HG02884 (cell line): Measurements from ENCODE around the gene MRFAP1L1.

ENCODE experiments used
- ATAC-seq: cut with Tn5 transposase; IDR thresholded peaks from one replicate; pipeline ENCODE4 v1.9.1; 2021; ENCODE audit warnings: mild to moderate bottlenecking, moderate library complexity; ENCODE audit not compliant: unreplicated experiment

MRFAP1L1 gene

DNA sequence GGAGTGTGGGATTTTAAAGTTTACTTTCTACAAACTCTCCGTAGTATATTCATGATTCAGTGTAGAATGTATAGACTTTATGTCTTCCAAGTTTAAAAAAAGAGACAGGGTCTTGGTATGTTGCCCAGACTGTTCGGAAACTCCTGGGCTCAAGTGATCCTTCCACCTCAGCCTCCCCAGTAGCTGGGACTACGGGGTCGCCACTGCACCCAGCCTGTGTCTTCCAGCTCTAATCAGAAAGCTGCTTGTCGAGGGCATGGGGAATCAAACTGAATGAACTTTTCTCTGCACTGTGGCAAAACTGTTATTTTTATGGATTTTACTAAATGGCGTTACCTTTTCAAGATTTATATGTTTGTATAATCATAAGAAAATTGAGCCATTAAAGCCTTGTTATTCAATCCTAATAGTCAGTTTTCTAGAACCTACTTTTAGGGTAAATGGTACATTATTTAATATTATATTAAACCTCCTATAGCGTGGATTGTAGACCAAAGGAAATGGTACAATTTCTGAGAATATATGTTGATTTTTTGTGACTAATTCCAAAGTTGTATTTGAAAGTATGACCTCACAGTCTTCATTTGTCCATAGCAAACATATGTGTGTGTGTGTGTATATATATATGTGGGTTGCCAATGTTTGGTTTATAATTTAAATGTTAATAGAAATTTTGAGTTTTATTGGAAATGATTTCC is 7.4 kb upstream of the MRFAP1L1 start:
- no peak for ATAC-seq

DNA sequence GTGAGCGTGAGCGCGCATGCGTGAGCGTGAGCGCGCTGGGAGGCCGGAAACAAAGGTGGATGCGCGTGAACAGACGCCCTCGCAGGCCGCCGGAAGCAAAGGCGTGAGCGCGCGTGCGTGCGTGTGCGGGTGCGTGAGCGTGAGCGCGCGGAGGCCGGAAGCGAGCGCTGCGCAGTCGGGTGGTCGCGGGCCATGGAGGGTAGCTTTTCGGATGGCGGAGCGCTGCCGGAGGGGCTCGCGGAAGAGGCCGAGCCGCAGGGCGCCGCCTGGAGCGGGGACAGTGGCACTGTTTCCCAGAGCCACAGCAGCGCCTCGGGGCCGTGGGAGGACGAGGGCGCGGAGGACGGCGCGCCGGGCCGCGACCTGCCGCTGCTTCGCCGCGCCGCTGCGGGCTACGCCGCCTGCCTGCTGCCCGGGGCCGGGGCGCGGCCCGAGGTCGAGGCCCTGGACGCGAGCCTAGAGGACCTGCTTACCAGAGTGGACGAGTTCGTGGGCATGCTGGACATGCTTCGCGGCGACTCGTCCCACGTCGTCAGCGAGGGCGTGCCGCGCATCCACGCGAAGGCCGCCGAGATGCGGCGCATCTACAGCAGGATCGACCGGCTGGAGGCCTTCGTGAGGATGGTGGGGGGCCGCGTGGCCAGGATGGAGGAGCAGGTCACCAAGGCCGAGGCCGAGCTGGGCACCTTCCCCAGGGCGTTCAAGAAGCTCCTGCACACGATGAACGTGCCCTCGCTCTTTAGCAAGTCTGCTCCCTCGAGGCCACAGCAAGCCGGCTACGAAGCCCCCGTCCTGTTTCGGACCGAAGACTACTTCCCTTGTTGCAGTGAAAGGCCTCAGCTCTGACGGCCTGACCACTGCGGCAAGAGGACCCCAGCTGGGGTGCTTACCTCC is 6.6 kb upstream of the MRFAP1L1 start, which contains the start of gene BLOC1S4:
BLOC1S4 (plus strand) TSS at position 157 of the 894 bp plus-strand sequence; CDS start at position 193, 36 bp downstream.
- ATAC-seq = peak; percentile 73

DNA sequence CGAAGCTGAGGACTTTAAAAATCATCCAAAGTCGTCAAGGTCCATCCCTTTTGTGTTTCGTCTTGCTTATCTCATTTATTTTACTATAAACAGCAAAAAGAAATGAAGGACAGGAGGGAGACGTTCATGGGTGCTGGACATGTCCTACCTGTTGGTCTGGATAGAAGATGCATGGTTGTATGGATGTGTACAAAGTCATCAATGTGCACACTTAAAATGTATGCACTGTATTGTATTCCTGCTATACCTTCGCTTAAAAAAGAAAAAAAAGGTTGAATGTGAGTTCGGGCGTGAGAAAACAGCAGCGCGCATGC is 6.0 kb upstream of the MRFAP1L1 start:
- ATAC-seq = no peak

DNA sequence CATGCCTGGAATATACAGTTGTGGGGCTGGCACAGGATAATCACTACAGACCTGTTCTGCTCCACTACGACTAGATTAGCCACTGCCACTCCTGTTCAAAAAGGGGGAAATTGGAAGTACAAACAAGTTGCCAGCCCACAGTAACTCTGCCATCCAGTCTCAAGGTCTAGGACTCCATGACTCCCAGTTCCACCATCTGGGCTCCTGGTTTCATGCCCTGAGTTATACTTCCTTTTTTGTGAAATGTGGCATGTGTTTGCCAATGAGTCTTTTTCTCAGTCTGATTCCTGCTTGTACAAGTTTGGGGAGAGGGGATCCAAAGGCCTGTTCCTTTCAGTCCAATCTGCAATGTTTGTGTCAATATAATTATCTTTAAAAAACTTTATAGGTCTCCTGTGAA is 5.3 kb upstream of the MRFAP1L1 start:
- no peak for ATAC-seq

DNA sequence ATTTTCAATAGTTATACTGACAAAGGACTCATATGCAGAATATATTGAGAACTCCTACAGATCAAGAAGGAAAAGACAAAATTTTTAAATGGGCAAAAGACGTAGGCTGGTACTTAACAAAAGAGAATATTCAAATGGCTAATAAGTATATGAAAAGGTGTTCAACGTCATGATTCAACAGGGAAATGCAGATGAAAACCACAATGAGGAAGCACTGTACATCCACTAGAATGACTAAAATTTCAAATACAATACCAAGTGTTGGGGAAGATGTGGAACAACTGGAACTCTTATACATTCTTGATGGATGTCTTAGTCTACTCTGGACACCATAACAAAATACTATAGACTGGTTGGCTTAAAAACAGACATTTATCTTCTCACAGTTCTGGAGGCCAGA is 1.3 kb upstream of the MRFAP1L1 start:
- no peak for ATAC-seq

DNA sequence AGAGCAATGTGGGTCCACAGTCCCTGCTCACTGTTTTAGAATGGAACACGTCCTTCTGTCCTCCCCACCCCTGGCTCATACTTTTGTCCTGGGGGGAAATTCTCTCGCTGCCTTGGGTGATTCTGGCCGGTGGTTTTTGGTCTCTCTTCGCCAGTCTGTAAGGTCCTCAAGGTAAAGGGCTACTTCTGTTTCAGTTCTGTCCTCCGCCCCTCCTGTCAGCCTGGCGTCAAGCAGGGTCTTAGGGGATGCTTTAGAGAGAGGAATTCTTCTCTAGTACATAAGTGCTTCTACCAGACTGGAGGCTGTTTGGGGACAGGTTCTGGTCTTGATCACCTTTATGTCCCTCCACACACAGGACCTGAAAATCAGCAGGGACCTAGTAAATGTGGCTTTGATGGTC is 617 bp upstream of the MRFAP1L1 start:
- no peak for ATAC-seq

DNA sequence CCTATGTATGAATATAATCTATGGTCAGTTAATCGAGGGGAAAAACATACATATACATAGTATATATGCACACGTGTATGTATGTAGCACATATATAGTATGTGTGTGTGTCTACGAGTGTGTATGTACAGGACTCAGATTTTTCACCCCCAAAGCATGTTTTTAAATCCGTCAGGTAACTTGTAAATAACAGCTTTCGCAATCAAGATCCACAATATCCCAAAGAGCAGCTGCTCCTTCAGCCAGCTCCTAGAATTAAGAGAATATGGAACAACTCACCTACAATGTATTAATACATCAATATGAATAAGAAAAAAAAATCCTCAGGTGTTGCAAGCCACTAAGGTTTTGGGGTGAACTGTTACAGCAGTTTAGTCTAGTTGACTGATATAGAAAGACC is 3.5 kb downstream of the MRFAP1L1 start:
- ATAC-seq = no peak

DNA sequence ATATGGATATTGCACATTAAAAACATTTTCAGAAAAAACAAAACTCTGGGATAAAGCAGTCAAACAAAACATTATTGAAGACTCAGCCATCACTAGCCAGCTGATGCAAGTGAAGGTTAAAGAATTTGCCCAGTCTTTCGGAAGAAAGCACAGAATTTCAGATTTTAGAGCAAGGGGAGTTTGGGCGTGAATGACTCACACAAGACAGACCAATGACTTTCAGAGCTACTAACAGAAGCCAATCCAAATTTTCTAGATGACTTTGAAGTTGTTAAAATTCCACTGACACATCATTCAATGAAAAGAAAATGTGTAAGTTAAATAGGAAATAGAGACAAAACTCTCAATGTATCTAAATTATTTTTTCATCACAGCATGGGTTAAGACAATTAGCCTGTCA is 4.0 kb downstream of the MRFAP1L1 start:
- no peak for ATAC-seq

DNA sequence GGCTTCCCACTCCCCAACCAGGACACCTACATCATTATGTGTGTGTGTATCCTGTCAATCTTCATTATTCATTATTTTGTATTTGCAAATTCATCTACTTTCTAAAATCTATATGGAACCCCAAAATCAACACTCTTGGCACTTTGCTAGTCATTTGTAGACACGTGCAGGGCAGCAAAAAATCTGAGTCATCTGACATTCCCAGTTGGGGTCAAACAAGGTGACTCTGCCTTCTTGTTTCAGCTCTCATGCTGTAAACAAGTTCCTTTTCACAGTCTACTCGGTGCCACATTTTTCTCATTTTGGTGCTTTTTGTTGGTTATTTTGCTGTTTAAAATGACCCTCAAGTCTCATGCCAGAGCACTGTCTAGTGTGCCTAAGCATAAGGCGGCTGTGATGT is 5.9 kb downstream of the MRFAP1L1 start:
- ATAC-seq = no peak

DNA sequence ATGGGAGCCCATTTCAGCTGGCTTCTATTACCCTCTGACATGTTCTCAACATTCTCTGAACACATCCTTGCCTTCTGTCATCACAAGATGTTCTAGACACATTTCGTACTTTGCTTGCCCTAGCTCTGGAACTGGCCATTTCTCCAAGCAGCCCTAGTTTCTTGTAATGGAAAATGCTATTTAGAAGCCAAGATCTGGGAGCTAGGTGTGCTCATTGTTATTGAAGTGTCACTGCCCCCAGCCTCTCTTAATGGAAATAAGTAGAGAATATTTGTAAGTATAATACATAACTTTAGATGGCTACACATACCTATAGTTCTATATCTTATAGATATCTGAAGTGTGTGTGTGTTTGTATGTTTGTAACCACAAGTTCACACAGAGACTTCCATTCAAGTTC is 6.9 kb downstream of the MRFAP1L1 start:
- ATAC-seq = no peak

DNA sequence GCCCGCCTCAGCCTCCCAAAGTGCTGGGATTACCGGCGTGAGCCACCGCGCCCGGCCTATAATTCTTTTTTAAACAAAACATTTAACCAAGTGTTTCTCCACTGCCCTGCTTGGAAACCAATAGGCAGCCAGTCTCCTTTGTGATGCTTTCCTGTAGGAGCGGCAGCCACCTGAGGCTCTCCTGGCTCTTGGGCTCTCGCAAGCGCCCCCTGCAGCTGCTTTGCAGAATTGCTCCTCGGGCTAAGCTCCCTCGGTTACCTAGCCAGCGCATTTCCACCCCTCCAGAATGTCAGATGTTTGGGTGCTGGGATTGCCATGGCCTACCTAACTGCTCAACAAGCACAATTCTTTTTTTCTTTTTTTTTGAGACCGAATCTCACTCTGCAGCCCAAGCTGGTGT is 8.3 kb downstream of the MRFAP1L1 start:
- ATAC-seq = no peak

DNA sequence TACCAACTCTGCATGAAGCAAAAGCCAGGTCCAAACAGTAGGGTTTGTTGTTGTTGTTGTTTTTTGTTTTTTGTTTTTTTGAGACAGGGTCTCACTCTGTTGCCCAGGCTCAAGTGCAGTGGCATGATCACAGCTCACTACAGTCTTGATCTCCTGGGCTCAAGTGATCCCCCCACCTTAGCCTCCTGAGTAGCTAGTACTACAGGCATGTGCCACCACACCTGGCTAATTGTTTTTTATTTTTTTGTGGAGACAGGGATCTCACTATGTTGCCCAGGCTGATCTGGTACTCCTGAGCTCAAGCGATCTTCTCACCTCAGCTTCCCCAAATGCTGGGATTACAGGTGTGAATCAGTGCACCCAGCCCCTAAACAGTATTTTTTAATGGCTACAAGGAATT is 9.8 kb downstream of the MRFAP1L1 start:
- ATAC-seq = no peak

DNA sequence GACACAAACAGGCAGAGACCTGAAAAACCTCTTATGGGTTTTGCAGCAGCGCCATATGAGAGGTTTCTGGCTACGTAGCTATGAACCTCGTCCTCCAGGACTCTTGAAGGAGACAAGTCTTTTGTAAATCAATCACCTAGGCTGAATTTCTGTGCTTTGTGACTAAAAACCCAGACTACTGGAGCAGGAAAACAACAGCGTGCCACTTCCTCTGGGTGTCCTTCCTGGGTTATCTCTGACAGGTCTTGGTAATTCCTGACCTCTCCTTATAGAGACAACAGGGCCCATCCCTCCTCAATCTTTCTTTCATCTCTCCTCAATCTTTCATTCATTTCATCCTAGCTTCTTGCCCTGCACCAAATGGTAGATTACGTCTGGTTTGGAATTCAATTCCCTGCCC is 10.3 kb downstream of the MRFAP1L1 start:
- no peak for ATAC-seq

DNA sequence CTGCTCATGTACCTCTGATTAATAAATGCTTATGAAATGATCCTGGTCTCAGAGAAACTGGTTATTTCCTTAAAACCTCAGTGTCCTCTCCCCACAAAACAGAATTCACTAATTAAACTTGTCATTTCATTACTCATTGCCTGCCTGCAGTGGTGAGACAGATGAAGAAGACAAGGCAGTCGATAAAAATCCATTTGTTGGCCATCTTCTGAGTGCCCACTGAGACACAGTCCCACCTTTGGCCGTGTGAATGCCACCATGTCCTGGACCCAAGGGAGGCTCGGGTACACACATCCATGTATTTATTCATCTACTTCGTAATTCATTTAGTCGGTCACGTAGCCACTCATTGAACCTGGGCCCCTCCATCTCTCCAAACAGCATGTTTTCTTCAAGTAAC is 12.5 kb downstream of the MRFAP1L1 start:
- no peak for ATAC-seq

DNA sequence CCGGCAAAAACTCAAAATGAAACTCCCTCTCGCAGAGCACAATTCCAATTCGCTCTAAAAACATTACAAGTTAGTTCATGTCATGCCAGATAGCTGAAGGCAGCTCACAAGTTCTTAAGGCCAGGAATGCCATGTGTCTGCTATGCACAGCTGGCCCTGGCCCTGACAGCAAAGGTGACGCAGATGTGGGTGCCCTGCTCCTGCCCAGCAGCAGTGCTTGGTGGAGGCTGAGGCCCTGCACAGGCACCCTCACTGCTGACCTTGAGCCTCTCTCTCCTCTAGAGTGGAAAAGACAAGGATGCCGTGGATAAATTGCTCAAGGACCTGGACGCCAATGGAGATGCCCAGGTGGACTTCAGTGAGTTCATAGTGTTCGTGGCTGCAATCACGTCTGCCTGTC is 13.1 kb downstream of the MRFAP1L1 start:
- ATAC-seq = no peak

DNA sequence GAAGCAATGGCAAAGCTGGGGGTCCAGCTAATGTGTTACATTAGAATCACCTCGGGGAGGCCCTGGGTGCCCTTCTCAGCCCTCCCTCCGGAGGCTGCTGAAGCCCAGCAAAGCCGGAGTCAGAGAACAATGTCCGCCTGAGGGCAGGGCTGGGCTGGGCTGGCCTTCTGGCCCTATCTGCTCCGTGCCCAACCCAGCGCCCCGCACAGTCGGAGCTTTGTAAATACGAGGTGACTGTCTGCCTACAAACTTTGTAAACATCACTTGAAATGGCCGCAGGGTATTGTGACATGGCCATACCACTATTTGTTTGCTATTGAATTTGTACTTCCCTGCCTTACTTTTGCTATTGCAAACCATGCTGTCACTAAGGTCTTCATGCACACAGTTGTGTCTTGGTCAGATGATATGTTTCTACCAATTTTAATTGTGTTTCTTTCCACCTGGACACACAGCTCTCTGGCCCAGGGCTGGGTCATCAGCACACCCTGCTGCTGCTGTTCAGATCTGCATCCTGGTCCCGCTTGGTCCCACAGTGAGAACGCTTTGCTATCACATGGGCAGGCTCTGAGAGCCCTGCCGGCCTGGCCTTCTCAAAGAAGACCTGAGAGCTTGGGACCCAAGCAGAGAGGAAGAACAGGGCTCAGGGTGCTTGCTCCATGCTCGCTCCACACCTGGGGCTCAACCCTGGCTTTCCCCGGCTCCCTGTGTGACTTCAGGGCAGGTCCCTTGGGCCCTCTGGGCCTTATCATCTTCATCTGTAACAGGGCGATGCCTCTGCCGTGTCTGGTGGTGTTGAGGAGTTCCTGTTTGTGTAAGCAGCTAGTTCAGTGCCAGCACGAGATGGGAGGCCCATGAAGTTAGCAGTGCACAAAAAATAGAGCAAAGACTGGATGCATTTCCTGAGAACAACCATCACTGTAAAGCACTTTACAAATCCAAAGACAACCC is 13.7 kb downstream of the MRFAP1L1 start:
- ATAC-seq = no peak

DNA sequence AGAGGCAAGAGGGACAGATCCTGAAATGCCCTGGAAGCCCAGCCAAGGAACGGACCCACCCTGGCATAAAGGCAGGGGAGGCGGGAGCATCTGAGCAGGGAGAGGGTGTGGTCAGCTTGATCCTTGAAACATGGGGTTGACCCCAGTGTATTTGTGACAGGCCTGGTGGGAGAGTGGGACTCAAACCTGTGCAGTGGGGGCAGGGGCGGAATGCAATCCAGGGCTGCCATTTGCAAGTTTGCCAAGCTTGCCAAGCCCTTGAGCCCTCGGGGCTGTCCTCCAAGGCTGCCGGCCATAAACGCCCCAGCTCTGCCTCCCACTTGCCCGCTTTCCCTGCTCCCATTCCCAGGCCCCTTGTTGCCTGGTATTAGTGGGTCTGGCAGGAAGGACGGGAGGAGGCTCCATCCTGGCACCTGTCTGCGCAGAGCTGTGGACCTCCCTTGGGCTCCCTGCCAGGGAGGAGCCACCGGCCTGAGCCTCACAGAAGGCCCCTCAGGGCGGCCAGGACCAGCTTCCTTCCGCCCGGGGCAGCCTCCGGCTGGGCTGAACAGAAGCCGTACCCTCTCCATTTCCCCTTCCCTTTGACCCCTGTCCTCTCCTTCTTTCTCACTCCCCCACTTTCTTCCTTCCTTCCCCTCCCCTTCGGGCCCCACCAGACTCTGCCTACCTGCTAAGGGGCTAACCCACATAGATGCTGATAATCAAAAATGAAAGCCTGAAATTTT is 15.3 kb downstream of the MRFAP1L1 start:
- no peak for ATAC-seq

DNA sequence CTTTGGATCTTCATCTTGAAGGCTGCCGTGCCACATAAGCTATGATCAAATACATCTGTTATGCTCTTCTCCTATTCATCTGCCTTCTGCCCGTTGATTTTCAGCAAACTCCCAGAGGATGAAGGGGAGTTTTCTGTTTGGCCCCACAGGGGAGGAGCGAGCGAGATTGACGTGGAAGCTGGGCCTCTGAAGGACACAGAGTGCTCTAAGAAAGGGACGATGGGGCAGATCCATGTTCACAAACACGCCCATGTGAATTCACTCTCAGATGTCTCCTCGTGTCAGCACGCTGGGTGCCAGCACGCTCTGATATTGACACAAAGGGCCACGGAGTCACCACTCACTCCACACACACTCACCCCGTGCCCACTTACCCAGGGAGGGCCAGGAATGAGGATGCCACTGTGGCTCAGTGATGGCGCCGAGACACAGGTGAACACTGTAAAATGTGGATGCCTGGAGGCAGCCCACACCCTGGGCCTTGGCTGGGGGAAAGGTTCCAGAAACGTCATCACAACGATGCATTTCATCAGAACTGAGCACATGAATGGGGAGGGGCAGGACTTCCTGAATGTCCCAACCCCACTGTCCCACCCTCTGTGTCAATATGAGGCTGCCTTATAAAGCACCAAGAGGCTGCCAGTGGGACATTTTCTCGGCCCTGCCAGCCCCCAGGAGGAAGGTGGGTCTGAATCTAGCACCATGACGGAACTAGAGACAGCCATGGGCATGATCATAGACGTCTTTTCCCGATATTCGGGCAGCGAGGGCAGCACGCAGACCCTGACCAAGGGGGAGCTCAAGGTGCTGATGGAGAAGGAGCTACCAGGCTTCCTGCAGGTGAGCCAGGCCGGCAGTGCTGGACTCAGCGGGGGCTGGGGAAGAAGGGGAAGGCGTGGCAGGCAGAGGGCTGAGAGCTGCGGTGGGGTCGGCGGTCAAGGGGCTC is 16.2 kb downstream of the MRFAP1L1 start, which contains the start of gene S100P:
S100P (plus strand) TSS at position 648 of the 946 bp plus-strand sequence; CDS start at position 703, 55 bp downstream.
- no peak for ATAC-seq

DNA sequence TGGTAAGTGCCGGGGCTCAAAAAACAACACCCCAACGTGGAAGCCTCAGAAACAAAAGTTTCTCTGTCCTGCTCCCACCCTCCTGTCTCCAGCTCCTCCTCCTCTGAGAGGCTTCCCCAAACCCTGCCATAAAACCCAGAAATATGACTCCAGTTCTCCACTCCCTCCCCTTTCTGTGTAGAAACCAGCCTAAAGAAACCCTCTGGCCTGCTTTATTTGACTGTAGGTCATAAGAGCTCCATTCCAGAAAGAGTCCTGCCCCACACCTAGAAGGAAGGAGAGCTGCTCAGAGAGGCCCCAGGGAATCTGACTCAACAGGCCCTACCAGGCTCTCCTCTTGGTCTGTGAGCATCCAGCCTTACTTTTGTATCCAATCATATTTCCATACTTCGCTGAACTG is 16.9 kb downstream of the MRFAP1L1 start:
- no peak for ATAC-seq
